Prostate gland (tissue), 2 donors: ENCODE measurements around the gene ZNF273.
"Not testable (repeated sequence)": the region's sequence is repeated elsewhere in the genome, so short reads cannot be mapped to it uniquely, and the experiment has no call there.

Source experiments
- POLR2A ChIP-seq: fragments of 450-650 bp; IDR thresholded peaks from one replicate; pipeline ENCODE4 v1.6.1; 2016; ENCODE audit warnings: antibody characterized with exemption, mild to moderate bottlenecking
- TF ChIP-seq, protein P1 (sequence below), 4 experiments: fragments of 200-600 bp in 2 of 4; fragments of 450-650 bp in 2 of 4; sonication (generic) in 2 of 4; IDR thresholded peaks; 1 replicate in 3 of 4; 2 replicates in 1 of 4; pipeline ENCODE4 v1.5.1; 2016 to 2019; ENCODE audit warnings: antibody characterized with exemption in 4 of 4, mild to moderate bottlenecking in 2 of 4, moderate library complexity in 2 of 4

DNA sequence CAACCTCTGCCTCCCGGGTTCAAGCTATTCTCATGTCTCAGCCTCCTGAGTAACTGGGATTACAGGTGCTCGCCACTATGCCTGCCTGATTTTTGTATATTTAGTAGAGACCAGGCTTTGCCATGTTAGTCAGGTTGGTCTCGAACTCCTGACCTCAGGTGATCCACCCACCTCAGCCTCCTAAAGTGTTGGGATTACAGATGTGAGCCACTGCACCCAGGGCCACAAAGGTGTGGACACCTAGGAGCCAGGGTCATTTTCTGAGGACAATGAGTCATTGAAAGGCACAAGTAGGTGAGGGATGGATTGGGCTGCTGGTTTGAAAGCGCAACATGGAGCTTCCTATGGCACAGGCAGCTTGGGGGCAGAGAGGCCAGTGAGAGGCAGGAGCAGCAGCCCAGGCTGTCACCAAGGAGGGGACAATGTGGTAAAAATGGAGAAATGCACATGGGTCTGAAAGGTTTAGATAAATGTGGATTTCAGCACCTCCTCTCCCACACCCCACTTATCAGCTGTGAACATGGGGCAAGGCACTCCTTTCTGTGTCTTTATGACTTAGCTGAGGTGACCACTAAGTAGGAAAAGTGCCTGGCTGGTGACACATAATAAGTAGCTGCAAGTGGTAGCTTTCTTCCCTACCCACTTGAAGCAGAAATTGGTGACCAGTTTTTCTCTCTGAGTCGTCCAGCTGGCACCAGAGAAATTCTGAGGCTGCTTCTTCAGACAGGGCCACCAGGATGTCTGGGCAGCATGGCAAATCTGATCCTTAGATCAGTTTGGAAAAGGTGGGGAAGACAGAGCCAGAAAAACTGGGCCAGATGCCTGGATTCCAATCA is 41.8 kb downstream of the ZNF273 start:
- TF ChIP-seq, protein P1, sequence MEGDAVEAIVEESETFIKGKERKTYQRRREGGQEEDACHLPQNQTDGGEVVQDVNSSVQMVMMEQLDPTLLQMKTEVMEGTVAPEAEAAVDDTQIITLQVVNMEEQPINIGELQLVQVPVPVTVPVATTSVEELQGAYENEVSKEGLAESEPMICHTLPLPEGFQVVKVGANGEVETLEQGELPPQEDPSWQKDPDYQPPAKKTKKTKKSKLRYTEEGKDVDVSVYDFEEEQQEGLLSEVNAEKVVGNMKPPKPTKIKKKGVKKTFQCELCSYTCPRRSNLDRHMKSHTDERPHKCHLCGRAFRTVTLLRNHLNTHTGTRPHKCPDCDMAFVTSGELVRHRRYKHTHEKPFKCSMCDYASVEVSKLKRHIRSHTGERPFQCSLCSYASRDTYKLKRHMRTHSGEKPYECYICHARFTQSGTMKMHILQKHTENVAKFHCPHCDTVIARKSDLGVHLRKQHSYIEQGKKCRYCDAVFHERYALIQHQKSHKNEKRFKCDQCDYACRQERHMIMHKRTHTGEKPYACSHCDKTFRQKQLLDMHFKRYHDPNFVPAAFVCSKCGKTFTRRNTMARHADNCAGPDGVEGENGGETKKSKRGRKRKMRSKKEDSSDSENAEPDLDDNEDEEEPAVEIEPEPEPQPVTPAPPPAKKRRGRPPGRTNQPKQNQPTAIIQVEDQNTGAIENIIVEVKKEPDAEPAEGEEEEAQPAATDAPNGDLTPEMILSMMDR (IDR thresholded peaks at IDR 0.05) = not testable (repeated sequence)
- TF ChIP-seq POLR2A = not testable (repeated sequence)
